Heart left ventricle (tissue), 13 donors: ENCODE measurements around the gene OSR1.

Source experiments
- CTCF ChIP-seq, 12 donors: fragments of 200-600 bp; sonication (generic) in 4 of 12; IDR thresholded peaks; one replicate each; pipeline versions ENCODE4 v1.5.0 to v1.8.0; 2018 to 2022; ENCODE audit warnings: antibody characterized with exemption in 12 of 12, mild to moderate bottlenecking in 5 of 12
- POLR2A ChIP-seq, 2 donors: fragments of 450-650 bp; IDR thresholded peaks; one replicate each; pipeline ENCODE4 v1.6.1; 2017; ENCODE audit warnings: antibody characterized with exemption in 2 of 2, mild to moderate bottlenecking in 2 of 2, moderate library complexity in 2 of 2
- donor health status: ischemic (EF 13 %, LVEDD 7.1; RV severe dilation, severe dysfunction).
- donor health status: DM: no; HTN: yes; CAD: no.
- donor health status: DM: no; HTN: no; CAD: no.
- donor health status: ischemic (EF 25% LVEDD 6.9; RV normal size, moderate dysfunction).
- donor health status: ischemic (EF 25% LVEDD 5.7; RV mildly dilated, moderate dysfunction).
- donor health status: ischemic (EF 35%, LVEDD 5.7; RV mildly dilated, moderate dysfunction).
- donor health status: nonischemic (EF 11% LVEDD 7.7; RV severe dilation, severe dysfunction).
- donor health status: DM: yes; HTN: yes; CAD: no.
- donor health status: PGD.
- donor health status: ischemic (EF 29% LVEDD 5.4; RV normal size, mild dysfunction).
- donor health status: nonischemic (EF 23%, LVEDD 6.1; RV moderate dilation, normal function).

GRCh38 chr2:19336781-19337180, 21.6 kb downstream of the OSR1 start:
- no peak for TF ChIP-seq CTCF (IDR thresholded peaks at IDR 0.05)
- no peak for TF ChIP-seq POLR2A (IDR thresholded peaks at IDR 0.05)
